Measurements from ENCODE around the gene UBN2. TPM values are rescaled to one million over a fixed set of nuclear protein-coding genes. Genes with fewer than 3 reads are reported as not detected.

Gene UBN2
- total RNA-seq, 2 donors from 2014 or later, result 13.9 to 25.2 TPM

- peak overlapping the region; percentile 59 to 61 for H3K4me3 ChIP-seq
- no peaks in the 10 kb centered on the region for H3K36me3 ChIP-seq
- peaks cover 4% of the 10 kb centered on the region for H3K4me1 ChIP-seq (replicated peaks)
- TF ChIP-seq POLR2A (IDR thresholded peaks at IDR 0.05) (no peak), POLR2AphosphoS5 (IDR thresholded peaks at IDR 0.05) (peak; percentile 94)
- 0% methylated on average over 9 of the region's 9 CpGs for whole genome bisulfite sequencing
- H3K27ac ChIP-seq, result peak overlapping the region; percentile 98 to 99
- H3K27me3 ChIP-seq (replicated peaks; ENCODE audit: insufficient read depth), result no peaks in the 10 kb centered on the region
- DNase-seq (ENCODE audit: low spot score), result no peak
- H3K9me3 ChIP-seq, result no peaks in the 10 kb centered on the region
- intact Hi-C loops (cut with DNase I), result loop anchor here (1.0 kb wide), 1 partner anchor 18 kb away; the partner anchor contains the start of gene LUC7L2
These were observed 110.8 kb downstream of the UBN2 start for GRCh38 chr7:139341776-139342226.

- Histone ChIP-seq H3K36me3 (no peaks in the 10 kb centered on the region), H3K27ac (no peak overlapping the region), H3K9me3 (no peaks in the 10 kb centered on the region), H3K4me3 (no peak overlapping the region), H3K4me1 (replicated peaks) (peaks cover 4% of the 10 kb centered on the region), H3K27me3 (replicated peaks; ENCODE audit: insufficient read depth) (no peaks in the 10 kb centered on the region)
- WGBS, result 92% methylated on average over 1 of the region's 1 CpG
- TF ChIP-seq POLR2A (IDR thresholded peaks at IDR 0.05) (no peak), POLR2AphosphoS5 (IDR thresholded peaks at IDR 0.05) (no peak), CTCF (IDR thresholded peaks at IDR 0.05) (no peak)
- DNase-seq (ENCODE audit: low spot score), result no peak
- intact Hi-C loops (cut with DNase I), result no loop called here
These were observed 114.0 kb downstream of the UBN2 start for GRCh38 chr7:139345042-139345441.

- 96% methylated on average over 2 of the region's 2 CpGs for WGBS
- TF ChIP-seq POLR2AphosphoS5 (IDR thresholded peaks at IDR 0.05) (no peak), POLR2A (IDR thresholded peaks at IDR 0.05) (no peak), CTCF (IDR thresholded peaks at IDR 0.05) (no peak)
These were observed 120.0 kb downstream of the UBN2 start for GRCh38 chr7:139351027-139351426.

GRCh38 chr7:139354729-139355128, 123.7 kb downstream of the UBN2 start:
- H3K27me3 ChIP-seq (replicated peaks; ENCODE audit: insufficient read depth), result no peaks in the 10 kb centered on the region
- no peak overlapping the region for H3K4me3 ChIP-seq
- DNase-seq (ENCODE audit: low spot score), result no peak
- H3K36me3 ChIP-seq, result no peaks in the 10 kb centered on the region
- no peak overlapping the region for H3K27ac ChIP-seq
- H3K4me1 ChIP-seq (replicated peaks), result no peaks in the 10 kb centered on the region
- TF ChIP-seq POLR2AphosphoS5 (IDR thresholded peaks at IDR 0.05), result no peak
- TF ChIP-seq CTCF (IDR thresholded peaks at IDR 0.05), result no peak
- TF ChIP-seq POLR2A (IDR thresholded peaks at IDR 0.05), result no peak
- intact Hi-C loops (cut with DNase I), result no loop called here
- no peaks in the 10 kb centered on the region for H3K9me3 ChIP-seq
- 96% methylated on average over 2 of the region's 2 CpGs for WGBS

More at GRCh38 chr7:139351027-139351426, 120.0 kb downstream of the UBN2 start:
- Histone ChIP-seq H3K27me3 (replicated peaks; ENCODE audit: insufficient read depth) (no peaks in the 10 kb centered on the region), H3K4me1 (replicated peaks) (no peaks in the 10 kb centered on the region), H3K36me3 (no peaks in the 10 kb centered on the region), H3K4me3 (no peak overlapping the region), H3K27ac (no peak overlapping the region), H3K9me3 (no peaks in the 10 kb centered on the region)
- no peak for DNase-seq (ENCODE audit: low spot score)
- intact Hi-C loops (cut with DNase I), result no loop called here

- Histone ChIP-seq H3K27ac (no peak overlapping the region), H3K9me3 (no peaks in the 10 kb centered on the region), H3K36me3 (no peaks in the 10 kb centered on the region), H3K4me1 (replicated peaks) (no peaks in the 10 kb centered on the region), H3K27me3 (replicated peaks; ENCODE audit: insufficient read depth) (no peaks in the 10 kb centered on the region), H3K4me3 (no peak overlapping the region)
- intact Hi-C loops (cut with DNase I), result no loop called here
- no peak for DNase-seq (ENCODE audit: low spot score)
- WGBS, result 97% methylated on average over 1 of the region's 1 CpG
- no peak for TF ChIP-seq POLR2A (IDR thresholded peaks at IDR 0.05)
- TF ChIP-seq CTCF (IDR thresholded peaks at IDR 0.05), result no peak
These were observed 124.3 kb downstream of the UBN2 start for GRCh38 chr7:139355320-139355719.

Small RNA genes lying within 50 kb of the gene (small RNA-seq; reads per million reads assigned to genes)
- gene AC009220.1 (0 reads per million in 2 donors), gene RNU6-206P (0 reads per million in 2 donors)

Other genes starting within 250 kb of the UBN2 start
- 1 to 10 TPM; 3.7 to 8.8 TPM for gene KIAA1549, start 249.8 kb upstream of the UBN2 start, total RNA-seq
- gene ZC3HAV1L, start 195.2 kb upstream of the UBN2 start, total RNA-seq, result 10 to 100 TPM; 25.8 to 26.0 TPM
- gene ZC3HAV1, start 121.5 kb upstream of the UBN2 start, total RNA-seq, result 10 to 100 TPM; 41.2 to 47.9 TPM
- gene FMC1, start 110.1 kb downstream of the UBN2 start, total RNA-seq, result 10 to 100 TPM; 17.8 to 29.6 TPM
- gene LUC7L2, start 128.7 kb downstream of the UBN2 start, total RNA-seq, result 10 to 100 TPM; 71.2 to 81.7 TPM

All from prostate gland (tissue), 2 donors.